OCI-M2 (cell line): ENCODE data around the gene CELSR1.
"Not testable (repeated sequence)": the region's sequence is repeated elsewhere in the genome, so short reads cannot be mapped to it uniquely, and the experiment has no call there.

Experiments used
- DNase-seq: peaks from one replicate; lab custom pipeline; 2025; ENCODE audit not compliant: unreplicated experiment; lab: John Stamatoyannopoulos, UW

The CELSR1 gene

DNA sequence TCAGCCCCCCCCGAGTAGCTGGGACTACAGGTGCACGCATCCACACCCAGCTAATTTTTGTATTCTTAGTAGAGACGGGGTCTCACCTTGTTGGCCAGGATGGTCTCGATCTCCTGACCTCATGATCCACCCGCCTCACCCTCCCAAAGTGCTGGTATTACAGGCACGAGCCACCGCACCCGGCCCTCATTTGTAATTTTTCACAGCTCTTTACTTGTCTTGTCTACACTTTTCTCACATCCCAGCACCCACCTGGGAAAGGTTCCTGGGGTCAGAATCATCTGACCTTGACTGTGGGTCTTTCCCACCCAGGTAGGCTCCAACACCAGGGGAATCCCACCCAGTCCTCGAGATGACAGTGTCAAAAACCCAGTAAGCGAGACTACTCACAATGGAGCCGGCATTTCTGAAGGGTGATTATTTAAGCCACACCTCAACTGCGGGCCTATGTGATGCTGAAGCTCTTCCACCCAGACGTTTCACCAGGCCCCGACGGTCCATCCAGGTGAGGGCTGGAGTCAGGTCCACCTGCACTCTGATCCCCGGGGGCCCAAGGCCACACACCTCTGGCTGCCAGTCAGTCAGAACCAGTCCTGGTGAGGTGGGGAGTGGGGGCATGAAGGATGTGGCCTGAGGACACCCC lies 23.4 kb downstream of the CELSR1 start:
- no peak for DNase-seq

DNA sequence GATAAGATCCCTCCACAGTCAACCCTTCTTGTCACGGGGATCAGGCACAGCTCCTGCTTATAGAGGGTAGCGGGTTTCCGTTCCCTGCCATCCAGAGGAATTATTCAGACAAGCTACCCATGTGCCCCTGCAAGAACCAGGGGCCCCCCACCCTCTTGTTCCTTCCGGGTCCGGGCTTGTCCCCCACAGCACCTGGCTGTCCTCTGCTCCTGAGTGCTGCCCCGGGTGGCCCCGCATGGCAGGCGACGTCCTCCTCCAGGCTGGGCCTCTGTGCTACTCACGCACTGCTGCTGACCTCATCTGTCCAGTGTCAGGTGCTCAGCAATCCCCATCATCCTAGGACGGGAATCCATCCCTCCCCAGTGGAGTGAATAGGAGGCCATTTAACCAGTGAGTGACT lies 24.7 kb downstream of the CELSR1 start:
- DNase-seq: no peak

DNA sequence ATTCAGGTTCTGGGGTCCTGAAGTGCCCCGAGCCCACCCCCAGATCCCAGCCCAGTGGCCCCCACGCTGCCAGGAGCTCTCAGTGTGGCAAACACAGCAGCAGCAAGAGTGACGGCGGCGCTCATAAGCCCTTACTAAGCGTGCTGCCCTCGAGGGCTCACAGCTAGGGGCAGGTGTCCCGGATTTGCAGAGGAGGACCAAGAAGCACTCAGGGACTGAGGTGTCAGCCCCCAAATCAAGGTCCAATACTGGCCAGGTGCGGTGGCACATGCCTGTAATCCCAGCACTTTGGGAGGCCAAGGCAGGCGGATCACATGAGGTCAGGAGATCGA lies 25.4 kb downstream of the CELSR1 start:
- DNase-seq: no peak

DNA sequence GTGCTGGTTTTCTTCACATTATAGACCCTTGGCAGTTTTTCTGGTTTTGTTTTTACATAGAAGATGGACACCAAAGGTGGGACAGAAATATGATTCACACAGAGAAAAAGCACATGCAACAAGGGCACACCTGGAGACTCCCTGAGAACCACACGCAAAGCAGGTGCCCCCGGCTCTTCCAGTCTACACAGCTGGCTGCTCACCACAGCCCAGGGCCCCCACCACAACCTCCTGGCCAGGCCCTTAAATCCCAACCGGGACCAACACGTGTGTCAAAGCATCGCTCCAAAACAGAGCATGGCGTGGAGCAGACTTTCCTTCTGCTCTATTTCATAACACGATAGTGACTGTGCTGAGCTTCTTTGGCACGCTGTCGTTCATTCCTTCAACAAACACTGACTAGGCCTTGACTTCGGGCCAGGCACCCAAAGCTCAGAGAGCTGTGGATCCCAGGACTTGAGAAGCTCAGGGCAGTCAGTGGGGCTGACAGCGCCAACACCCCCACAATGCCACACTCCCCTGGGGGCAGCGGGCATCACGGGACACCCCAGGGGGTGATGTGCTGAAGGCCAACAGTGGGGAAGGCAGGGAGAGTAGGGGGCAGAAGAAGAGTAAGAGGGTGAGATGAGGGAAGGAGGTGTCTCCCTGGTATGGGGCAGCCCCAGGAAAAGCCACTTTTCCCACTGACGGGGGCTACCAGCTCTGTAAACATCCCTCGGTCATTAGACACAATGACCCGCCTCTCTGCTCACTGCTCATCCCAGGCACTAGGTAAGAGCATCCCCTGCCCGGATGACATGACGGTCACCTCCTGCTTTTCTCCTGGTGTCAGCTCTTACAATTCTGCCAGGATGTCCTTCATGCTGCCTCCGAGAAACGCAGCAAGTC lies 26.0 kb downstream of the CELSR1 start:
- DNase-seq: no peak

DNA sequence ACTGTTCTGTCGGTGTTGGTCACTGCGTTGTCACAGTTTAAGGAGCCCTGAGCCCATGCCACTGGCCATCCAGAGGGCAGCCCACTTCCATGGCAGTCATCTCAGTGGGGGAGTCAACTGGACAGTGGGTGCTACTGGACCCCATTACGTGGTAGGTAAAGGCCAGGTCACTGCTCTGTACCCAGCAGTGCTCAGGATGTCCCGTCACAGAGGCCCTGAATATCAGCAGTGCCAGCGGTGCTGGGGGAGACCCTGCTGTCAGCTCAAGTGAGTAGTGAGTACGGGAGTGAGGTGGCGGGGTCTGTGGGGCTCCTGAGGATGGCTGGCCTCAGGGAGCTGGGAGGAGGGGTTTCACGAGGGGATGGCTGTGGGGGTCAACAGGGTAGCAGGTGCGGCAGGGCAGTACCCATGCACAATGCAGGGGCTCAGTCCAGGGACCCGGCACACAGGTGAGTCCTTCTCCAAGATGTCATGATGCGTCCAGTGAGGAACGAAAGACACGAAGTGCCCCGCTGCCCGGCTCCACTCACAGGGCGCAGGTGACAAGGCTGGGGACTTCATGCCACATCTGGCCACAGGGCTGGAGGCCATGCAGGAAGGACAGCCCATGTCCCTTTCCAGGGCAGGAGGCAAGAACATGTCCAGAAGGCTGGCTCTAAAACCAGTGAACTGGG lies 27.9 kb downstream of the CELSR1 start:
- DNase-seq: no peak

DNA sequence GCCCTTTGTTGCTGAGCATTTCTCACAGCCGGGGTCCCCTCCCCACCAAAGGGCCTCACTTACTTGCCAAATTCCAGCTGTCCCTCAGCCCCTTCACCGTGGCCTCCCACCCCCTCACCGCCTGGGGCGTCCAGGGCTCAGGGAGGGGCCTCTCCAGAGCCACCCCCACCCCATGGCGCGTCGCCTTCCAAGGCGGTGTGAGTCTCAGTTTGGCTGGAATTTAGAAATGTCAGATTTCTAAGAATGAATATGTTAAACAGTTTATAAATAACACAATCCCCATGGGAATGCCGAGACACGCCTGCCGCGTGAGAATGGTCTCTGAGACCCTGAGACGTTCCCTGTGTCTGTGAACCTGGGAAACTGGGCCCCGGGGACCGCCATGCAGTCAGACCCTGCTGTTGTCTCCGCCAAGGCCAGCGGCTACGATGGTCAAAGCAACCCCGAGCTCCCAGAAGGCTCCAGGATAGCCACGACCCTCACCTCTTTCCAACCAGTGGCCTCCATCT lies 28.9 kb downstream of the CELSR1 start:
- no peak for DNase-seq

DNA sequence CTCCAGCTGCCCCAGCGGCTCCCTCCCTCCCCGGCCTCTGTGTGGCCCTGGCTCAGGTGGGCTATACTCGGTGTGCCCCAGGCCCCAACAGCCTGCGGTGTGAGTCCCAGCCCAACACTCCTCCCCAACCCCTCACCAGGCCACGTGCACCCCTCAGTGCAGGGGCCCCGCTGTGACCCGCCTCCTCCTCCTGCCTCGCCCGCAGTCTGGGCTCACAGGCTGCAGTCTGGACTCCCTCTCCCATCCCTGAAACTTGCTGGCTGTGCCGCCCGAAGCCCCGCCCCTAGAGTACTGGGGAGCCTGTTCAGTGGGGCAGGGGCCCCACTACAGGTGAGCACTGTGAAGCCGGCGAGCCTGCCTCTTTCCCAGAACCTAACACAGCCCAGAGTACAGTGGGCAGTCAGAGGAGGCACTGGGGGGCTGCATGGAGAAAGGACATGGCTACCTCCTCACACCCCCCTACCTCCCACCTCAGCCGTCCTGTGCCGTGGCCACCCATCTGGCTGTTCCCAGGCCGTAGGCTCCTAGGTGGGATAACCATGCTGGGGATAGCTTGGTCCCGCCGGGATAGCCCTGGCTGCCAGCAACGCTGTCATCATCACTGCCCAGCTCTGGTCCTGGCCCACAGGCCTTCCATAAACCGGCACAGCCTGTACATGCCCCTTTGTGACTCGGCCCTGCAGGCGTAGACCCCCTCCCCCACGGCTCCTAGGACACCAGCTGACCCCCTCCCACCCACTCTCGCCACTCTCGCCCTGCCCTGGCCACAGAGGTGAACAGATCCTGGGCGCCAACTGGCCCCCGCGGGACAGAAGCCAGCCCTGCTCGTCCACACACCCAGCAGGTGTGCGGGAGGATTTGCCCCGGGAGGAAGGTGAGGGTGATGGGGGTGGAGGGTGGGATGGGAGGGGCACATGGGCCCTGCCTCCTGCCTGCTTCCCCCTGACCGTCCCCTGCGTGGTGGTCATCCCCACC lies 29.7 kb downstream of the CELSR1 start:
- no peak for DNase-seq

DNA sequence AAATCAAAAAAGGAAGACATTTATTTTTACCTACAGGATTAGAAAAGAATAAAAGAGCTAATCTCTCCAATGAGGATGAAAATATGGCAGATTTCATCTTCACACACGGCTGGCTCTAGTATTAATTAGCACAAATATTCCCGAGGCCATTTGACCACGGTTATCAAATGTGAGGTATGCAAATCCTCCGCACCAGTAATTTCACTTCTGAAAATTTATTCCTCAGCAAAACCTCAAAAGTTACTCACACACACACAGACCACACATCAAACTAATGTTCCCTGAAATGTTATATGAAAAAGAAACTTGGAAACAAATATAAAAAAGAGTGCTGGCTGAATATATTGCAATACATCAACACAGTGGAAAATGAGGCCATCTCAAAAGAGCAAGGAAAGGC lies 32.8 kb downstream of the CELSR1 start:
- no peak for DNase-seq

DNA sequence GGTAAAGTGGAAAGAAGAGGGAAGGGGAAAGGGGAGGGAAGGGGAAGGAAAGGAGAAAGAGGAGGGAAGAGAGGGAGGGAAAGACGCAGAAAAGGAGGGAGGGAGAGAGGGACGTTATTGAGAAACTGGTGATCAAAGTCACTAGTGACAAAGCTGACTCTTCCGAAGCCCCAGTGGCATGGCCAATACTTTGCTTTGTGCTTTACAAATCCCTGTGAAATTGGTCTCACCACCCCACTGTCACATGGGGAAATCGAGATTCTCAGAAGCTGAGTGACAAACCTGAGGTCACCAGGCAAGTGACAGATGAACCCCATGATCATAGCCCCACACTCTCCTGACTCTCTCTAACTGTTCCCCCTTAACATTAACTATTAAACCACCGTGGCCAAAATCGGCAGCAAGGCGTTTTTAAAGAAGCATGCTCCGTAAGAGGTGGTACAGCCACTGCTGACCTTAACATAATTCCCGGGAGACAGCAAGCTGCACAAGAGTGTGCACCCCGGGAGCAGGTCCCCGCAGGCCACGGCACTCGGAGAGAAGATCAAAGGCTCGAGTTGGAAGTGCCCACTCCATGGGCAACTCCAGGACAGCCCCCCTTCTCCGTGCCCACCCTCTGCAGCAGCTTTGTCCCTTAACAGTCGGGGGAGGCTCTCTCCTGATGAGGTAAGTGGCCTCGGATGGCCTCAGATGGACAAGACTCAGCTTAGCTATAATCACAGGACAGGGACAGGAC lies 34.8 kb downstream of the CELSR1 start:
- no peak for DNase-seq

DNA sequence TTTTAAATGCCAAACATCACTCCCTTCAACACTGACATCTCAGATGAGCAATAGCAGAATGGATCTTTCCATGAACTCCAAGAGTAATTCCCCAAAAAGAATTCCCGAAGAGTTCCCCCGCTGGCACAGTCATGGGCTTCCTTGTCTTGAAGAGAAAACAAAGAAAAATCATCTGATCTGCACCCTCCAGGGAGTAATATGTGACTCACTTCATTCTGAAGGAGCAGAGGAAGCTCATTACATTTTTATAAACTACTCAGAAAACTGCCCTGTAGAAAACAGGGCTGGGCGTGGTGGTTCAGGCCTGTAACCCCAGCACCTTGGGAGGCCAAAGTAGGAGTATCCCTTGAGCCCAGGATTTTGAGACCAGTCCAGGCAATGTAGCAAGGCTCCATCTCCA lies 35.7 kb downstream of the CELSR1 start:
- no peak for DNase-seq

DNA sequence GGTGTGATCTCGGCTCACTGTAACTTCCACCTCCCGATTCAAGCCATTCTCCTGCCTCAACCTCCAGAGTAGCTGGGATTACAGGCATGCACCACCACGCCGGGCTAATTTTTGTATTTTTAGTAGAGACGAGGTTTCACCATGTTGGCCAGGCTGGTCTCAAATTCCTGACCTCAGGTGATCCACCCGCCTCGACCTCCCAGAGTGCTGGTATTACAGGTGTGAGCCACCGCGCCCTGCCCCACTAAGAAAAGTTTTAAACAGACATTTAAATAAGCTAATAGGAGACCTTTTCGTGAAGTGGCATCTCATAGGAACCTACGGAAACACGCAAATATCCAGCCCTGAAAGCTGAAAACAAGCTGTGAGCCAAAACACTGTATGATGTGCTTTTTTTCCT lies 36.2 kb downstream of the CELSR1 start:
- DNase-seq: not testable (repeated sequence)

DNA sequence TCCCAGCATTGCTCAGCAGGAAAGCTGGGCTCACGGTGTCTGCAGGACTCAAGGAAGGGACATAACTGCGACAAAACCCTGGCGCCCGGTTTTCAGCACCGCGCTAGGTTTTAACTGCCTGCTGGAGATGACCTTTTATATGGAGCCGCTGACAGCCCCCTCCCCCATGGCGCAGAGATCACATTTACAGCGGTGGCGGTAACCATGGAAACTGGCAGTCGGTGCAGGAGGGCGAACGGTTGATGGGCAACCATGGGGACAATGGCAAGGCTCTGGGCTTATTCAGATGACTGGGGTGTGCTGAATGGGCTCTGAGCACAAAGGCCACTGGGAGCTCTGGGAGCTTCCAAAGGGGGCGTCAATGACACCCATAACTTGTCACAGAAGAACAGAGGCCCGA lies 37.2 kb downstream of the CELSR1 start:
- no peak for DNase-seq

DNA sequence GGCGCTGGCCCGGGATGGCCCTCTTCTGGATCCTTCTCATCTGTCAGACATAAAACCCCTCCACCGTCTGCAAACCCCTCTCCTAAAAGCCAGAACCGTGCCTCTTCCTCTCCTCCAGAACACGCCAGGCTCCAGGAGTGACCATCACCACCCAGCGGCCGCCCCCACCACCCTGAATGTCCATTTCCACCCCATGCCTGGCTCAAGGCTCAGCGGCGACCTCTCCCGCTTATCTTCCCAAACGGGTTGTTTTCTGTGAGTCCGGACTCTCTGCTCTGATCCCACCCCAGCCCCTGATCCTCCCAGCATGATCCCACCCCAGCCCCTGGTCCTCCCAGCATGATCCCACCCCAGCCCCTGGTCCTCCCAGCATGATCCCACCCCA lies 37.6 kb downstream of the CELSR1 start:
- no peak for DNase-seq

DNA sequence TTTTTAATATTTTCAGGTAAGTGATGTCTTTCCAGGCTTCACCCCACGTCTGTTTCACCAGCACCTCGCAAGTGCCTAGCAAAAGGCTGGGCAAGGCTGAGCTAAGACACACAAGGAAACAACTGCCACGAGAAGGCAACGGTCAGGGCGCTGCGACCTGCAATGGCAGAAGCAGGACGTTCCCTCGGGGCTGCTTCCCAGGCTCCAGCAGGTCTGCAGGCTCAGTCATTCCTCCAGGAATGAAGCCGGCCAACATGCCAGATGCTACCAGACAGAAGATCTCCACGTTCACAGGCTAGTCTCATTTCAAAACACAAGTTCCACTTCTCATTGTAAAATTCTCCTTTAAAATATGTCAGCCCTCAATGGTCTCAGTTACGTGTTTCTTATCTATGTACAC lies 45.5 kb downstream of the CELSR1 start:
- DNase-seq: no peak

DNA sequence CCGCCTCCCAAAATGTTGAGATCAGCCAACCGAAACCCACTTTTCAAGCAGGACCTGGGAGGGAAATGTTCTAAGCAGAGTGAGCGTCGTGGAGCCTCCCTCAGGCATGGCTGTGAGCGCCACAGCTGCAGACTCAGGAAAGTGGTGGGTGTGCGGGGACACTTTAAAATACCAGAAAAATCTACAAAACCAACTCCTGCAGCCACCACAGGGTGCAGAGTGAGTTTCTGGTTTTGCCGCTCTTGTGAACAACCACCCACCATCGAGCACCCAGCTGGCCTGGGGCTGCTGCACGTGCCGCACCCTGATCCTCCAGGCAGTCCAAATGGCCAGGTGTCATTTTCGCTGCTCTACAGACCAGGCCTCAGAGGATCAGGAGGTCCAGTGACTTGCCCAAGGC lies 46.9 kb downstream of the CELSR1 start:
- DNase-seq: no peak

DNA sequence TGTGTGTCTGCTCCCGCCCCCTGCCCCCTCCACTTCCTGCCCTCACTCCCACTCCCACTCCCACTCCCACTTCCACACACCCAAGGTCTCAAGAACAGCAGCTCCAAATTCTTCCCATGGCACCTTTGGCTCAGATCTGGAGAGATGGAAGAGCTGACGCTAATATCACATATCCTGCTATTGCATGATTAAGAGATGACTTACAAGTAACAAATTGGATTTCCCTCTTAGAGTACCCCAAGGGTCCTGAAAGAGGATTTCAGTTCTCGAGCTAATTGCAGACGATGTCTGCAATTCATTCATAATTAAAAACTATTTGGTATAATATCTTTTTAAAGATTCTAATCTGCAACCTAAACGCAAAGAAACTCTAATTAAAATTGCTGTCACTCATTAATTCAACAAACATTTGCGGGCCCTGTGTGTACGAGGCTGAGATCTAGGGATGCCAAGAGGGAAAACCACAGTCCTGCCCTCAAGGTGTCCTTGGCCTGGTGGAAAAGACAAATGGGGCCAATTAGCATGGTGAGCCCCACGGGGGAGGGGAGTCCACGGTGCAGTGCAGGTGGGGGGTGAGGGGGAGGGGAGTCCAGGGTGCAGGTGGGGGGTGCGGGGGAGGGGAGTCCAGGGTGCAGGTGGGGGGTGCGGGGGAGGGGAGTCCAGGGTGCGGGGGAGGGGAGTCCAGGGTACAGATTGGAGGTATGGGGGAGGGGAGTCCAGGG lies 50.3 kb downstream of the CELSR1 start:
- no peak for DNase-seq

DNA sequence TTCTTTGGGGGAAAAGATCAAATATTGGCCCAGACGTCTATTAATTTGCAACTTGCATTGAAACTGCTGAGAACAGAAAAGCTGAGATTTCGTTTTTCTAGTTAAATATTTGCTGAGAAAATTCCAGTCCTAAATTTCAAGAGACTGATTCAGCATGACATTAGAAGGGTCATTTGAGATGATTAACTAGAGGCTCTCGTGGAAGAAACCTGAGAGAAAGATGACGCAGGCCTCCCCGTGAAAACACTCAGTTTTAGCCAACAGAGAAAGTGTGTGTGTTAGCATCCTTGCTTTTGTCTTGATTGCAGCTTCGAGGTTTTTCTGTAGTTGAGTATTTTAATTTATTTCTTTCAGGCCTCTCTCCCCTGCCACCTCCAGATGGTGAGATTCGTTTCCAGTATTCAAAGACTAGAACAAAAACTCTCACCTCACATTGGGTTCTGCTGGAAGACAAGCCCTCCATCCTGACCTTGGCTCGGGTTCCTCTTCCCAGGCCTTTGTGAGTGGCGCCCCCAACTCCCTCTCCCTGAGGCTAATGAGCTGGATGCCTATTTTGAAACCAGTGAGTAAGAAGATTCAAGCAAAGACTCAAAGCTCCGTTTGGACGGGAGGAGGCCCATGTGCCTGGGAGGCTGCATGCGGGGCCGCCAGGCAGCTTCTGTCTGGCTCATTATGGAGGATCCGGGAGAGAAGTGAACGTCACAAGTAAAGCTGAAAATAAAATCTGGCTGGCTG lies 52.4 kb downstream of the CELSR1 start:
- DNase-seq: no peak

DNA sequence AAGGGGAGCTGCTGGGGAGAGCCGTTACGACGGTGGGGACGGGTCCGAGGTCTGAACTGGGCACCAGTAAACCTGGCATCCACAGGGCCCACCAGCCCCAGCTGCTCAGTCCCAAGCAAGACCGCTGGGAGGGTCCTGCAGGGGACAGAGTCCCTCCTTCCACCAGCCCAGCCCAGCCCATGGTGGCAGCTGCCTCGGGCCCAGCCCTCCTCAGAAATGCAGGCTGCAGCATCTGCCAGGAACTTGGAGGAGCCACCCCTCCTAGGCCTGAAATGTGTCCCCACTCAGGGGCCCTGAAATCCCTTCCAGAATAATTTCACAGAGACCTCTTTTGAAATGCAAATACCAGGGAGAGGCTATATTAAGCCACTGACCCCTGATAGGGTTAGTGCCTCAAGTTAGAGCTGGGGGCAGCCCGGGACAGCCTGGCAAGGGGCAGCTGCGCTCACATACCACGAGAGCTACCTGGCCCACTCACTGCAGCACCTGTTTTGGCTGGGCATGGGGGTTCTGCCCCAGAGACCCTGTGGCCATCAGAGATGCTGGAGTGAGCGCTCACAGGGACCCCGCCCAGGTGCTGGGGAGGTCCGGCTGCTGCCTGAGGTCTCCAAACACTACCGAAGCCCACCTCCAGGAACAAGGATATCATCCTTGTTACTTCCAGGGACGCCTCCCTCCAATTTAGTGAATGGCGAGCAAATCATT lies 53.1 kb downstream of the CELSR1 start:
- DNase-seq: no peak
